Glomerular visceral epithelial cell (primary cell): ENCODE data around the gene PCSK6.
"Not testable (repeated sequence)": the region's sequence is repeated elsewhere in the genome, so short reads cannot be mapped to it uniquely, and the experiment has no call there.

ENCODE experiments used
- DNase-seq: peaks from one replicate; pipeline ENCODE4 v3.0.0-alpha.2; 2016; ENCODE audit errors: extremely low spot score

Gene PCSK6

GRCh38 chr15:101431301-101431700 lies 58.2 kb downstream of the PCSK6 start:
- no peak for DNase-seq

- no peak for DNase-seq
Observed at GRCh38 chr15:101429646-101430045, 59.9 kb downstream of the PCSK6 start.

GRCh38 chr15:101429191-101429590 lies 60.3 kb downstream of the PCSK6 start:
- no peak for DNase-seq

DNA sequence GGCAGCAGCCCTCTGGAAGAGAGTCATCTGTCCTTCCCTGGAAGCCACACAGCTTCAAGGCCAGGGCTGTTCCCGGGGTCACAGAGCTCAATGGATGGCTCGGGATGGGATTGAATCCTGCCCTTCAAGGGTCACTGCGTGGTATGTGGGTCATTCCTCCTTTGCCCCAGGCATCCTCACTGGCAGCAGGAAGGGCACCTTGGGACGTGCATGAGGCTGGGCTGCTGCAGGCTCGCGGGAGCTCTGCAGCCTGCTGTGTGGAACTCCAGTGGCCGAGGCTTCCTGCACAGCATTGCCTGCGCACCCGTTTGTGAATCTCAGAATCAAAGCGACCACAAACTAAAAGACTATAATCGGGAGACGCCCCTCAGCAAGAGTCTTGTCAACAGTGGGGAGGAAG lies 60.7 kb downstream of the PCSK6 start:
- no peak for DNase-seq

DNA sequence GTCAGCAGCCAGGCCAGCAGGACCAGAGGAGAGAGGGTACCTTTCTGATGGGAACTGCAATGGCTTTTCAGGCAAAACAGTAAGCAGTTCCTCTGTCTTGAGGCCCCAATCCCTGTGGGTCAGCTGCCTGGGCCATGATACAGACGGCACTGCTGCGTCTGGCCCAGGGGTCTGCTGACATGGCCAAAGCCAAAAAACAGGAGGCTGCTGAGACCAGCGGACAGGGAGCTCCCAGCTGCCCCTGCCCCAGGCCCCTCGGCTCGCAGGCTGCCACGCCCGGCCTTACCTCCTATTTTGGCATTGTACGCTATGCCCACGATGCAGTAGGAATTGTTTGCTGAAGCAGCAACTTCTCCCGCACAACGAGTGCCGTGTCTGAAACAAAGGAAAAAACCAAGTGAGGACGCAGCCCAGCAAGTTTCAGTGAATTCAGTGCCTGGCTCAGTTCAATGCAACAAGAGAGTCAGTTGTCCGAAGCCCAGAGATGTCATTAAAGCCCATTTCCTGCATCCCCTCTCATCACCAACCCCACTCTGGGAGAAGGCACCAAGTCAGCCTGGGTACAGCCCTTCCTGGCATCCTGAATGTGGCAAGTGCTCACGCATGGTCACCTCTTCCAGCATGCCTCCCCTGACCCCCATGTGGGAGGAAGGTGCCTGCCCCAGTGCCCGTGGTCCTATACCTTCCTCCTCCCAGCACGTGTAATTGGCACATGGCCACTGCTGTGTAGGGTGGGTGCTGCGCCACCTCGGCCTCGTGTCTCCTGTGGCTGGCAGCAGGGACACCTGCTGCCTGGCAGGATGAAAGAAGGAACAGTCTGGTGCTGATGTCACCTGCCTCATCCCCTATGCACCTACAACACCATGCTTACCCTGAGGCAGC lies 61.7 kb downstream of the PCSK6 start:
- no peak for DNase-seq

DNA sequence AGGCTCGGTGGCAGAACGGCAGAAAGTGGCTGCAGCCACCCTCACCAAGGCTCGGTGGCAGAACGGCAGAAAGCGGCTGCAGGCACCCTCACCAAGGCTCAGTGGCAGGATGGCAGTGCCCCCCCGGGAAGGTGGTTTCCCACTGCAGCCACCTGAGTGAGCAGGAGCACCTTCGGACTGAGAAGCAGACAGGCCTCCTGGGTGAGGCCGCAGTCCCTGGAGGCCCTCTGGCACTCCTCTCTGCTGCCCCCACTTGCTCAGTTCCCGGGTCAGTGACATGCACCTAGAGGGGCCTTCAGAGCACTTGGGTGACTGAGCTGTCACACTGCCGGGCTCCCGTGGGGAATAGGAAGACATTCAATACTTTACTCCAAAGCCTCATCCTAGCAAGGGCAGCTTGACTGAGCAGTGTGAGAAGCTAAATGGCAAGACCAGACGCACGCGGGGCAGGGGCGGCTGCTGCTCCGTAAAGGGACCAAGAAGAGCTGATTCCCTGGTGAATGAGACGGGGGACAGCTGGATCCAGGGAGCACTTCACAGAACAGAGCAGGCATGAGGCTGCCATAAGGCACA lies 62.7 kb downstream of the PCSK6 start:
- no peak for DNase-seq

GRCh38 chr15:101425787-101426365 lies 63.6 kb downstream of the PCSK6 start:
- no peak for DNase-seq

GRCh38 chr15:101424984-101425383 lies 64.5 kb downstream of the PCSK6 start:
- DNase-seq: no peak

DNA sequence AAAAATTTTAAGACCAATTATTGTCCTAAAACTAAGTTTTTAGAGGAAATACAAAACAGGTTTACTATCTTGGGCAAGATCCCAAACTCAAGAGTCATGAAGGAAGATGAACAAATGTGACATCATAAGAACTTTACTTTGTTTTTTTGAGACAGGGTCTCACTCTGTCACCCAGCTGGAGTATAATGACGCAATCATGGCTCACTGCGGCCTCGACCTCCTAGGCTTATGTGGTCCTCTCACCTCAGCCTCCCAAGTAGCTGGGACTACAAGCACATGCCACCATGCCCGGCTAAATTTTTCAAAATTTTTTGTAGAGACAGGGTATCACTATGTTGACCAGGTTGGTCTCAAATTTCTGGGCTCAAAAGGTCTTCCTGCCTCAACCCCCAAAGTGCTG lies 69.3 kb downstream of the PCSK6 start:
- DNase-seq: no peak

- DNase-seq: not testable (repeated sequence)
Observed at GRCh38 chr15:101416475-101416874, 73.0 kb downstream of the PCSK6 start.

DNA sequence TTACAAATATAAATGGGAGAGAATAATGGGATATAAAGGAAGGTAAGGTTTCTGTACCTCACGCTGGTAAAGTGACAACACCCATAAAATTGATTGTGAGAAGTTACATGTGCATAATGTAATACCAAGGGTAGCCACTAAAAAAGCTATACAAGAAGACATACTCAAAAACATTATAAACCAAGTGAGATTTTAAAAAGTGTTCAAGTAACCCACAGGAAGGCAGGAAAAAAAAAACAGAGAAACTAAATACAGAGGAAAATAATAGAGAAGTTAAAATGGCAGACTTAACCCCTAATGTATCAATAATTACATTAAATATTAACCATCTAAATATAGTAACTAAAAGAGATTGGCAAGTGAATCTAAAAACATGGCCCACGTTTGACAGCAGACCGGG lies 76.3 kb downstream of the PCSK6 start:
- no peak for DNase-seq

DNA sequence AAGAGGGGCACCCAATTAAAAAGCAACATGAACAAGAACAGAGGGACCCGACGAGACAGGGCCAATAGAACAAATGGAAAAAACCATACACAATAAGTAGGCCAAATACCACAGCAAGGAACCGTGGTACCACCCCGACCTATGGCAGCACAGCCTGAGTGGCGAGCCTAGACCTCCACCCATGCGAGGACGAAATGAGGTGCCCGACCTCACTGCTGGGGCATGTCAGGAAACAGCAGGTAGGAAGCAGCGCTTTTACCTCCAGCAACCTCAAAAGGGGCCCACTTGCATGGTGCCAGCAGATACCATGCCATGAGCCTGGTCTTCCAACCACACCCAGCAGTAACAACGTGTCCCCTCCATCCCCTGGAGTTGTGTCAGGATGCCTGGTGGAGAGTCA lies 77.9 kb downstream of the PCSK6 start:
- DNase-seq: no peak

- no peak for DNase-seq
Observed at GRCh38 chr15:101411085-101411484, 78.4 kb downstream of the PCSK6 start.

GRCh38 chr15:101410612-101411011 lies 78.9 kb downstream of the PCSK6 start:
- no peak for DNase-seq

DNA sequence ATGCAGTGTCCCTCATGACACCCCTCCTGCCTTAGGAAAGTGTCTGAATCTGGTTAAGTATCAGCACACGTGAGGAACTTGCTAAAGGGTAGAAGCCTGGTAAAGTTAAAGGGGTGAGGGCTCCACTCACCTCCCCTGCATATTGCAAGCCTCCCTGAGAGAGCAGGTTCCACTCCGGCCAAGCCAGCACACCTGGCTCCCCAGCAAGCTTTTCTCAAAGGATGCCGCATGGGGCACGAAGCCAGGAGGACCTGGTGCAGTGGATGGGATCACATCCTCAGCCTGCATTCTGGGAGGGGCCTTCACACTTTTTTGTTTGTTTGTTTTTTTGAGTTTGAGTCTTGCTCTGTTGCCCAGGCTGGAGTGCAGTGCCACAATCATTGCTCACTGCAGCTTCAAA lies 79.9 kb downstream of the PCSK6 start:
- DNase-seq: no peak

DNA sequence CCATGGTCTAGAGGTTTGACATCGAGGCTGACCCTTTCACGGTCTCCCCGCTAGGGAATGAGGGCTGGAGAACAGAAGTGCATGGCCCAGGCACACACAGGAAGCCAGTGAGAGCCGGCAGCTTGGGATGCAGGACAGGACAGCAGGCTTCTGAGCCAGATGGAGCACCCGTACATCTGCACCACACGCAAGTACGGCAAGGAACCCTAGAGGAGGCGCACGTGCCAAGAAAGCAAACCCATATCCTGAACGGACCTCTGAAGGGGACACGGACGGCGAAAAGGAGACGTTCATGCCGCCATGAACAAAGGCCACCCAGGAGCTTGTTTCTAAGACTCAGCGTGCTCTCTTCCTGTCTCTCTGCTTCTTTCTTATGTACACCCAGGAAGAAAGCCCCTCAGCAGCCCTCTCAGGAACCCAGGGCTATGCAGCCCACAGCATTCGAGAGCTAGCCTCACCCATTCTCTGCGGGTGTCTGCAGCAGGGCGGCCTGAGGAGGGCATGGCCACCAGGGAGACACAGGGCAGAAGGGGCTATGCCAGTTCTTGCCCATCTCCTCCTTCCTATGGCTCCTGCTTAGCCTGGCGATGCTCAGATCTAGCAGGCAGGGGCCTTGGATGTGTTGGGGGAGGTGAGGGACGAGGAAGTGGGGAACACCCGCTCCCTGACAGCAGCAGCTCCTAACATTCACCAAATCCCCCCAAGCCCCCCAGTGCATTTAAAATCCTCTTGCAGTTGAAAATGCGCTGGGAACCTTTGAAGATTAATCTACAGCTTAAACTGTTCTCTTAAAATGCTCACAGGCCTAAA lies 81.3 kb downstream of the PCSK6 start:
- no peak for DNase-seq

- no peak for DNase-seq
Observed at GRCh38 chr15:101407439-101407838, 82.1 kb downstream of the PCSK6 start.

DNA sequence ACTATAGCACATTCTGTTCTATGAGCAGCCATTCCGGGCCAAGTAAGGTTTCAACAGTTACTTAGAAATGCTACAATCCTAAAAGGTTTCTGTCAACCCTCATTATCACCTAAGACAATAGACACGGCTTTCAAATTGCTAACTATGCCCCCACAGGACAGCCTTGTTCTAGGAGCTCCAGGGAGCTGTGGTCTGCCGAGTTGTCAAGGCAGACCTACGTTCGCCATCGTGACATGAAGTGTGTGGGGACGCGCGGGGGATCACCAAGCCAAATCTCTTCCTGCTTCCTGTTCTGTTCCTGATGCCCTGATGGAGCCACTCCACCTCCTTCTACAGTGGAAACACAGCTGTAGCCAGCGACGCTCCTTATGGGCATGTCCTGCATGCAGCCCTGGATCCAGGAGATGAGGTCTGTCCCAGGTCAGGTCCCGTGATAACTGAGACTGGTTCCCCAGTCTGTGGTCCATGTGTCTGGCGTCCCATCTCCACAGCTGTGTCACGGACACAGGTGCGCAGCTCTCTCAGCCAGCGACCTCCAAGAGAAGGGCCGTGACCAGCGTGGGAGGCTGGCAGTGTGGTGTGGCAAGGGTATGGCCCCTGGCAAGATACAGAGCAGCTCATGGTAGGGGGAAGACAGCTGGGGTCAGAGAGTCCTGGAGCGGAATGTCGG lies 82.8 kb downstream of the PCSK6 start:
- DNase-seq: no peak

DNA sequence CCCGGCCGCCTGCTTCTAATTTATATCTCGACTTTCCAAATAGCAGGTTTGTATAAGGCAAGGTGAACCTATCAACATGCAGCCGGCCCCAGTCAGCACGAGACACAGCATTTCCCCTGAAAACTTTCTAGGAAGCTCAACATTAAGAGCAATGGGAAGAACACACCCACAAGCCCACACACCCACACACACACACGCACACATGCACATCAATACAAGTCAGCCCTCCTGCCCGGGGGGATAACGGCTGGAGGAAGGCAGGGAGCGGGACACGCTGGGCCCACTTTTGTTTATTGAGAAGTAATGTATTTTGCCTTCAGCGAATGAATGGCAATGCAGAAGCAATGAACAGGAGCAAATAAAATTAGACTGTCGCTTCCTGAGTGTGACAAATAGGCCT lies 83.5 kb downstream of the PCSK6 start:
- DNase-seq: no peak

GRCh38 chr15:101404245-101404644 lies 85.3 kb downstream of the PCSK6 start:
- no peak for DNase-seq

- DNase-seq: not testable (repeated sequence)
Observed at GRCh38 chr15:101402883-101403282, 86.6 kb downstream of the PCSK6 start.

DNA sequence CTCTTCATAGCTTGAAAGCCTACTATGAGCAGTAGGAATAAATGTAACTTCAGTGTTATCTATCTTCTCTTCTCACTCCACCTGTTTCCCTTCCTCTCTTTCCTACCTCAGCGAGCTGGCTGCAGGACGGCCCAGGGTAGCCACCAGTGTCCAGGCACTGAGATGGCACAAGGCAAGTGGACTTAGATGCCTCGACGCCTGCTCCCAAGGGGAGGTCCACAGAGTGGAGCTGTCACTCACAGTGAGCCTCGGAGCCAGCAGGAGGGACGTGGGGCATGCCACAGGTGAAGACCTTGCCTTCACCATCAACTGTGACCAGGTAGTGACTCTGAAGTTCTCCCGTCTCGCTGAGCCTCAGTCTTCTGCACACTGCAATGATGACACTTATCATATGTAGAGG lies 88.2 kb downstream of the PCSK6 start:
- DNase-seq: no peak
